ENCODE measurements around the gene SPEM3.

DNA sequence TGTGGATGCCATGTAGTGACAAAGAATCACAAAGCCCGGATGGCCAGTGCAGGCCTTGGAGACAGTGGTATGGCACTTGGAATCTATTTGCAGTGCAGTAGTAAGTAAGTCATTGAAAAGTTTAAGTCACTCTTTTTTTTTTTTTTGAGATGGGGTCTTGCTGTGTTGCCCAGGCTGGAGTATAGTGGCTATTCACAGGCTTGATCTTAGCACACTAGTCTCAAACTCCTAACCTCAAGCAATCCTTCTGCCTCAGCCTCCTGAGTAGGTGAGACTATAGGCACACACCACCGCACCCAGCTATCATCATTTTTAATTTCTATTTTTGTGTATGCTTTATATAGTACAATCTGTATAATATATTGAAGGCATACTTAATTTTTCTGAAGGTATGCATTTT lies 30.0 kb upstream of the SPEM3 start:
- TF ChIP-seq POLR2A (IDR thresholded peaks at IDR 0.05): no peak
- TF ChIP-seq, protein P1, sequence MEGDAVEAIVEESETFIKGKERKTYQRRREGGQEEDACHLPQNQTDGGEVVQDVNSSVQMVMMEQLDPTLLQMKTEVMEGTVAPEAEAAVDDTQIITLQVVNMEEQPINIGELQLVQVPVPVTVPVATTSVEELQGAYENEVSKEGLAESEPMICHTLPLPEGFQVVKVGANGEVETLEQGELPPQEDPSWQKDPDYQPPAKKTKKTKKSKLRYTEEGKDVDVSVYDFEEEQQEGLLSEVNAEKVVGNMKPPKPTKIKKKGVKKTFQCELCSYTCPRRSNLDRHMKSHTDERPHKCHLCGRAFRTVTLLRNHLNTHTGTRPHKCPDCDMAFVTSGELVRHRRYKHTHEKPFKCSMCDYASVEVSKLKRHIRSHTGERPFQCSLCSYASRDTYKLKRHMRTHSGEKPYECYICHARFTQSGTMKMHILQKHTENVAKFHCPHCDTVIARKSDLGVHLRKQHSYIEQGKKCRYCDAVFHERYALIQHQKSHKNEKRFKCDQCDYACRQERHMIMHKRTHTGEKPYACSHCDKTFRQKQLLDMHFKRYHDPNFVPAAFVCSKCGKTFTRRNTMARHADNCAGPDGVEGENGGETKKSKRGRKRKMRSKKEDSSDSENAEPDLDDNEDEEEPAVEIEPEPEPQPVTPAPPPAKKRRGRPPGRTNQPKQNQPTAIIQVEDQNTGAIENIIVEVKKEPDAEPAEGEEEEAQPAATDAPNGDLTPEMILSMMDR (IDR thresholded peaks at IDR 0.05): no peak
